ENCODE data around the gene ITIH4.

The ITIH4 gene

DNA sequence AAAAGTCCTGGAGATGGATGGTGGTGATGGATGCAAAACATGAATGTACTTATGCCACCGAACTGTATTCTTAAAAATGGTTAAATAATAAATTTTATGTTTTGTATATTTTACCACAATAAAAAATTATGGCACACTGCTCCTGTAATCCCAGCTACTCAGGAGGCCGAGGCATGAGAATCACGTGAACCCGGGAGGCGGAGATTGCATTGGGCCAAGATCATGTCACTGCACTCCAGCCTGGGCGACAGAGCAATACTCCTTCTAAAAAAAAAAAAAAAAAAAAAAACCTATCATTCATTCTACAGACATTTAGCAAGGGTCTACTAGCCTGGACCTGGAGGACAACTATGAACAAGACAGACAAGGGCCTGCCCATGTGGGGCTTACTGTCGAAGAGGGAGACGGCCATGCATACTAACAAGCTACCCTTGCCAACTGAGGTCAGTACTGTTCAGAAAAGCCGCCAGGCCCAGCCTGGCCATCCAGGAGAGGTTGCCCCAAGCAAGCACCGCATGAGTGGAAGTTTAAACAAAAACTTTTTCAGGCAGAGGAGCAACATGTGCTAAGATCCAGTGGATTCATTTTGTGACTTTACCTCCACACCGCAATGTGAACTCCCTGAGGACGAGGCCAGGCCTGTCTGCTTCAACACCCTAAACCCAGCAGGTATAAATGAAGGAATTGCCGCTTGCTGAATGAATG, 57.0 kb downstream of the ITIH4 start:
- H3K4me3 ChIP-seq (ENCODE audit: low read depth, low read length), result no peak overlapping the region

DNA sequence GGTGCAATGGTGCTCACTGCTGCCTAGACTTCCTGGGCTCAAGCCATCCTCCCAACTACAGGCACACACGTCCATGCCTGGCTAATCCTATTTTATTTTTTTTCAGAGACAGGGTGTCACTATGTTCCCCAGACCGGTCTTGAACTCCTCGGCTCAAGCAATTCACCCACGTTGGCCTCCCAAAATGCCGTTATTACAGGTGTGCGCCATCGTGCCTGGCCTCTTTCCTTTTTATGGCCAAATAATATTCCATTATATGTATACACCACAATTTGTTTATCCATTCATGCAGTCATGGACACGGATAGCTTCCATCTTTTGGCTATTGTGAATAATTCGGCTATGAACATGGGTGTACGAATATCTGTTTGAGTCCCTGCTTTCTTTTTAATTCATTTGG, 58.8 kb downstream of the ITIH4 start:
- no peak overlapping the region for H3K4me3 ChIP-seq (ENCODE audit: low read depth, low read length)

DNA sequence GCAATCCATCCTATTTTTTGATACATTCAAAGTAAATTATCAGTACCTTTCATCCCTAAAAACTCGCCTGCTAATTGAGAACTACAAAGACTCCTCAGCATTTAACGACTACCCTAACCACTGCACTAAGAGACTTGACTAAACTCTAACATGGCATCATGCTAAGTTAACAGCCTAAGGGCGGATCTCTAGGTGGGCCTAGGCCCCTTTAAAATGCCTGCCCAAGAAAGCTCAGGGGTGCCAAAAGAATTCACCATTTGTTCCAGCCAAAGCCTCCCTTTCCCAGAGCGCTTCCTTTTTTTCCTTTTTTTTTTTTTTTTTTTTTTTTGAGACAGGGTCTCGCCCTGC, 59.2 kb downstream of the ITIH4 start:
- H3K4me3 ChIP-seq (ENCODE audit: low read depth, low read length), result peak overlapping the region; percentile 86

DNA sequence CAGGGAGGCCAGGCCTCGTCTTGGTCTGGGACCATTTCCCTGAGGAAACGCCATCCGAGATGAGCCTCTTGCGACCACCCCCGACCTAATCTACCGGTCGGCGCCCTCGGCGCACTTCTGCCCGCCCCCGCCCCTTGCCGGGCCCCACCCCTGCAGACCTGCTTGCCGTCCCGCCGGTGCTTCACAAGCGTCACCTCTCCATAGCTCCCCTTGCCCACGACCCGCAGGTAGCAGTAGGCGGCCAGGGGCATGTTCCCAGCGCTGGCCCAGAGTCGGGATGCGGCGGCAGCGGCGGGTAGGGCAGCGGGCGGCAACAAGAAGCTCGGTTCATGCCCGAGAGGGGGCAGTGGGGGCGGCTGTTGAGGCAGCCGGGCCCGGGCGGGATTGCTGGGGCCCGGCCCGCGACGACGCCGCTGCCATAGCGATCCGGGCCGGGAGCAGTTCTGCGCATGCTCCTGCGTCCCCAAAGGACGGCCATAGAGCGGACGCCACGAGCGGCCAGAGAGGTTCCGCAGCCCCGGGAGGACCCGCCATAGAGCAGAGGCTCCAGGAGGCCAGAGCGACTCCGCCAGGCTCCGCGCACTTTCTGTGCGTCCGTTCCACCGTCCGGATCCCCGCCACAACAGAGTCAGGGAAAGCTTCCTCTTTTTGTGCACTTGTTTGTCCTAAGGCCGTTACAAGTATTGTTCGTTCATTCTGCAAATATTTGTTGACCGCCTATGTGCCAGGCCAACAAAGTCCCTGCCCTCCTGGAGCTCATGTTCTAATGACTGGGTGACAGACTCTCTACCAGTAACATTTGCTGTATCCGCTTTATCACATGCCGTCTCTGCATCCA, 59.8 kb downstream of the ITIH4 start, which contains the start of gene NEK4:
NEK4 (minus strand) TSS at position 445 of the 838 bp plus-strand sequence; CDS start at position 251, 194 bp downstream.
- H3K4me3 ChIP-seq (ENCODE audit: low read depth, low read length), result peak within 1 kb of the TSS; percentile 86

DNA sequence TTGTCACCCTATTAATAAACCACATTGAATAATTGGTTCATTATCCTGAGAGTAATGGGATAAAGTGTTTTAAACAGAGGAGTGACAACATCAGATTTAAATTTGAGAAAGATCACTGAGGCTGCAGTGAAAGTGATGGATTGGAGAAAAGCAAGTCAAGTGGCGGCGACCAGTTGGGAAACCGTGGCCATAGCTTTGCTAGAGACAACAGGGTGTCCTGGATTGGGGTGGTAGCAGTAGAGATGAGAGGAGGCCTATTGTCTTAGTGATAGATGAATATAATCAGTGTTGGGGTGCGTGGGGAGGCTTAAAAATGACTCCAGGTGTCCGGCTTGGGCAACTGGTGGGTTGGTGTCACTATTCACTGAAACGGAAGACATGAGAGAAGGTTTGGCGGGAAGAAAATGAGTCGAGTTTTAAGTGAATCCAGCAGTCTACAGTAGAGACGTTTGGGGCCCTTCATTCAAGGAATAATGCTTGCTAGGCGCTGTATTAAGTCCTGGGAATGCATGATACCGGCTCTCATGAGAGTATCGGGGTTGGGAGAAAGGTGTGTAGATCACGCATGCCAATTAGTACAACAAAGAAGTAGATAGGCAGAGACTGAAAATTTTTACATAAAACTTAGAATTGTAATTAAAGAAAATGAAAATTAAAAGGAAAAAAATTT, 60.6 kb downstream of the ITIH4 start:
- H3K4me3 ChIP-seq (ENCODE audit: low read depth, low read length), result peak overlapping the region; percentile 86

DNA sequence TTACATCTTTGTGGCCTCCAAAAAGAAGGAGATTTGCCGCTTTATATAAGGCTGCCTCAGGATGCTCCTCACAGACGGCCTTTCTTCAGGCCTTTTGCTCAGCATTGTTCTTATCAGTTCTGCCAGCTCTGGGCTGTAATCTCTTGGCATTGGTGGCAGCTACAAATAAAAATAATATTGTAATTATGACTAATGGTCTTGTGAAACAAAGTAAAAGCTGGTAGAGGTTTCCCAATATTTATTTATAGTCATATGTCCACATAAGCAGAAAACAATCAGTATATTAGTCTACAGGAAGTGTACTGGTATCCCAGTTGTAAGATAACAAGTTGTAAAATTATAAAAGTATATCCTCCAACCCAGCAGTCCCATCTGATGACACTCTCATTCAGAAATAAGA, 67.0 kb downstream of the ITIH4 start:
- no peak overlapping the region for H3K4me3 ChIP-seq (ENCODE audit: low read depth, low read length)
